CD8-positive, alpha-beta memory T cell (primary cell): Measurements from ENCODE around the gene SPANXN2. TPM values are rescaled to one million over a fixed set of nuclear protein-coding genes. Genes with fewer than 3 reads are reported as not detected.
"Not testable (repeated sequence)": the region's sequence is repeated elsewhere in the genome, so short reads cannot be mapped to it uniquely, and the experiment has no call there.

Experiments
- CTCF ChIA-PET: fragments of 350-600 bp; sonication (Branson Sonifier 250); formaldehyde crosslinking; loops from one replicate; lab custom pipeline; 2021; ENCODE audit warnings: antibody characterized with exemption; lab: Charles Lee
- POLR2A ChIA-PET: fragments of 350-600 bp; sonication (Branson Sonifier 250); formaldehyde crosslinking; loops from one replicate; lab custom pipeline; 2021; ENCODE audit warnings: antibody characterized with exemption; lab: Charles Lee
- DNase-seq, 5 donors: peaks; one replicate each; pipeline versions ENCODE4 v3.0.0 to v3.0.0-alpha.2; 2020 to 2022; ENCODE audit warnings: mixed read lengths in 1 of 5
- H3K27ac ChIP-seq: one replicate; pipeline ENCODE4 v1.7.0; 2013; ENCODE audit warnings: low read depth, mild to moderate bottlenecking, low read length, moderate library complexity
- H3K27me3 ChIP-seq: 2 replicates; pipeline ENCODE4 v1.7.0; 2013; ENCODE audit warnings: low read length, mild to moderate bottlenecking; ENCODE audit not compliant: insufficient read depth, poor library complexity, severe bottlenecking
- H3K36me3 ChIP-seq: 2 replicates; pipeline ENCODE4 v1.7.0; 2013; ENCODE audit warnings: mild to moderate bottlenecking, low read length, moderate library complexity; ENCODE audit not compliant: insufficient read depth
- H3K4me1 ChIP-seq: 2 replicates; pipeline ENCODE4 v1.7.0; 2013; ENCODE audit warnings: mild to moderate bottlenecking, low read length, moderate library complexity; ENCODE audit not compliant: insufficient read depth
- H3K4me3 ChIP-seq: 2 replicates; pipeline ENCODE4 v1.7.0; 2013; ENCODE audit warnings: mild to moderate bottlenecking, low read length
- H3K9me3 ChIP-seq: 2 replicates; pipeline ENCODE4 v1.7.0; 2013; ENCODE audit warnings: mild to moderate bottlenecking, low read length
- H3K27ac Mint-ChIP-seq, 8 donors: one replicate each; pipeline ENCODE4 v1.8.0; 2020 to 2021; ENCODE audit warnings: mixed read lengths in 8 of 8, mild to moderate bottlenecking in 6 of 8, inconsistent platforms in 3 of 8, moderate library complexity in 3 of 8
- H3K27me3 Mint-ChIP-seq, 2 donors: one replicate each; pipeline ENCODE4 v1.8.0; 2020 to 2021; ENCODE audit warnings: mixed read lengths in 2 of 2, mild to moderate bottlenecking in 1 of 2, moderate library complexity in 1 of 2
- H3K36me3 Mint-ChIP-seq, 3 donors: one replicate each; pipeline ENCODE4 v1.8.0; 2020 to 2021; ENCODE audit warnings: mixed read lengths in 3 of 3, inconsistent platforms in 1 of 3, mild to moderate bottlenecking in 1 of 3
- H3K4me1 Mint-ChIP-seq, 3 donors: one replicate each; pipeline ENCODE4 v1.8.0; 2020 to 2021; ENCODE audit warnings: mixed read lengths in 3 of 3, inconsistent platforms in 1 of 3, mild to moderate bottlenecking in 1 of 3
- H3K4me3 Mint-ChIP-seq, 7 donors: one replicate each; pipeline ENCODE4 v1.8.0; 2020 to 2021; ENCODE audit warnings: mixed read lengths in 7 of 7, mild to moderate bottlenecking in 6 of 7, moderate library complexity in 4 of 7, inconsistent platforms in 2 of 7
- H3K9me3 Mint-ChIP-seq, 5 donors: one replicate each; pipeline ENCODE4 v1.8.0; 2020 to 2022; ENCODE audit warnings: mixed read lengths in 5 of 5, mild to moderate bottlenecking in 3 of 5, moderate library complexity in 2 of 5, inconsistent platforms in 1 of 5
- polyA plus RNA-seq: library from polyadenylated mRNA; unstranded; fragments of 300-500 nt; fragmentation: Illumina TruSeq; gene quantifications from one replicate; pipeline ENCODE4 v1.2.3, GENCODE V29; 2021
- total RNA-seq, 2 experiments: library from RNA; stranded (reverse); gene quantifications; one replicate each; pipeline ENCODE4 v1.2.3, GENCODE V29; 2021

Gene SPANXN2, protein sequence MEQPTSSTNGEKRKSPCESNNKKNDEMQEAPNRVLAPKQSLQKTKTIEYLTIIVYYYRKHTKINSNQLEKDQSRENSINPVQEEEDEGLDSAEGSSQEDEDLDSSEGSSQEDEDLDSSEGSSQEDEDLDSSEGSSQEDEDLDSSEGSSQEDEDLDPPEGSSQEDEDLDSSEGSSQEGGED
- total RNA-seq (not detected), polyA plus RNA-seq (not detected)

DNA sequence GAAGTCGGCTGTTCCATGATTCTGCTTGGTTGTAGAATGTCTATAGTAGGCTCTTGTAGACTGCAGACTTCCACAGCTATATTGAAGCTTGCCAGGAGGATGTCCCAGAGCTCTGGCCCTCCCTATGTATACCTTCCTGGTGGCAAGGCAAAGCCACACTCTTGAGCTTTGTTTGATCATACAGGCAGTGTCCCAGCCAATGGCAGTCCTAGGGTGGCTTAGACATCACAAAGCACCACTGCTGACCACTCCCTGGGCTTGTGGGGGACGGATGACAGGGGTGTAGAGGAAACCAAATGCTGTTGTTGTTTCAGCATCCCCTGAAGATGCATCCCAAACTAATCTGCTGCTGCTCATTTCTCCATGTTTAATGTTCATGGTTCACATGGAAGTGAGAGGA, at the start of gene SPANXN2:
Gene SPANXN2, minus strand, starts transcription at position 101 of the 400 bp plus-strand sequence. Its CDS starts 84 bp downstream, at position 17.
- H3K27me3 ChIP-seq, H3K36me3 ChIP-seq, H3K36me3 Mint-ChIP-seq, H3K4me1 ChIP-seq, H3K27ac Mint-ChIP-seq, H3K9me3 Mint-ChIP-seq, POLR2A ChIA-PET, H3K27ac ChIP-seq, CTCF ChIA-PET, DNase-seq, H3K9me3 ChIP-seq, H3K27me3 Mint-ChIP-seq, H3K4me1 Mint-ChIP-seq, H3K4me3 ChIP-seq, H3K4me3 Mint-ChIP-seq: not testable (repeated sequence)

DNA sequence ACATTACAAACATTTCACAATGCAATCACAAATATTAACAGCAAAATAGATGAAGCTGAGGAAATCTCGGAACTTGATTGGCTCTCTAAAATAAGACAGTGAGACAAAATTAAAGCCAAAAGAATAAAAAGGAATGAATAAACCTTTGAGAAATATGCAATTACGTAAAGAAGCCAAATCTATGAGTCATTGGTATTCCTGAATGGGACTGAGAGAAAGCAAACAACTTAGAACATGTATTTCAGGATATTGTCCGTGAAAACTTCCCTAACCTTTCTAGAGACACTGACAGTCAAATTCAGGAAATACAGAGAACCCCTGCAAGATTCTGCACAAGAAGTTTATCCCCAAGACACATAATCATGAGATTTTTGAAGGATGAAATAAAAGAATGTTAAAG, 48.4 kb upstream of the SPANXN2 start:
- Mint-ChIP-seq H3K27ac (no peak overlapping the region), H3K4me3 (no peak overlapping the region), H3K4me1 (no peaks in the 10 kb centered on the region), H3K27me3 (peaks cover 0 to 6% of the 10 kb centered on the region in 2 donors), H3K36me3 (peaks cover 0 to 2% (median 0%) of the 10 kb centered on the region in 3 donors), H3K9me3 (peaks cover 0 to 14% (median 8%) of the 10 kb centered on the region in 5 donors)
- Histone ChIP-seq H3K4me3 (no peak overlapping the region), H3K4me1 (no peaks in the 10 kb centered on the region), H3K9me3 (no peaks in the 10 kb centered on the region), H3K27me3 (no peaks in the 10 kb centered on the region), H3K36me3 (no peaks in the 10 kb centered on the region), H3K27ac (no peak overlapping the region)
- ChIA-PET POLR2A (no interaction called here), CTCF (no interaction called here)
- no peak for DNase-seq

DNA sequence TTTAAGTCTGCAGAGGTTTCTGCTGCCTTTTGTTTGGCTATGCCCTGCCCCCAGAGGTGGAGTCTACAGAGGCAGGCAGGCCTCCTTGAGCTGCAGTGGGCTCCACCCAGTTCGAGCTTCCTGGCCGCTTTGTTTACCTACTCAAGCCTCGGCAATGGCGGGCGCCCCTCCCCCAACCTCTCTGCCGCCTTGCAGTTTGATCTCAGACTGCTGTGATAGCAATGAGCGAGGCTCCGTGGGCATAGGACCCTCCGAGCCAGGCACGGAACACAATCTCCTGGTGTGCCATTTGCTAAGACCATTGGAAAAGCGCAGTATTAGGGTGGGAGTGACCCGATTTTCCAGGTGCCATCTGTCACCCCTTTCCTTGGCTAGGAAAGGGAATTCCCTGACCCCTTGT, 47.2 kb upstream of the SPANXN2 start:
- H3K27me3 Mint-ChIP-seq, H3K27me3 ChIP-seq, H3K4me3 Mint-ChIP-seq, POLR2A ChIA-PET, CTCF ChIA-PET, H3K36me3 ChIP-seq, H3K27ac Mint-ChIP-seq, H3K27ac ChIP-seq, H3K4me3 ChIP-seq, H3K9me3 ChIP-seq, H3K36me3 Mint-ChIP-seq, H3K4me1 ChIP-seq, DNase-seq, H3K4me1 Mint-ChIP-seq: not testable (repeated sequence)
- peaks cover 0 to 14% (median 8%) of the 10 kb centered on the region in 5 donors for H3K9me3 Mint-ChIP-seq

DNA sequence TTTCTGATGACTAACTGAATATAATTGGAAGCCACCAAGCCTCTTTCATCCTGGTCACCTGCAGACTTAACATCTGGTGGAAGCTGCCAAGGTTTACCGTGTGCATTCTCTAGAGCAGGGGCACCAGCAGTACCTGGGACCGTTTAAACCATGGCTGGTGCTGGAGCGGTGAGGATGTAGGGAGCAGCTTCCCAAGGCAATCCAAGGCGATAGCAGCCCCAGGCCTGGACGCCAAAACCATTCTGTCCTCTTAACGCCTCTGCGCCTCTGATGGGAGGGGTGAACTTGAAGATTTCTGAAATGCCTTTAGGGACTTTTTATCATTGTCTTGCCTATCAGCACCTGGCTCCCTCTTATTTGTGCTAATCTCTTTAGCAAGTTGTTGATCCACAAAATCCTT, 37.3 kb upstream of the SPANXN2 start:
- Mint-ChIP-seq H3K36me3 (no peaks in the 10 kb centered on the region), H3K27me3 (no peaks in the 10 kb centered on the region), H3K9me3 (peaks cover 2 to 7% (median 3%) of the 10 kb centered on the region in 5 donors), H3K27ac (no peak overlapping the region), H3K4me3 (no peak overlapping the region), H3K4me1 (no peaks in the 10 kb centered on the region)
- Histone ChIP-seq H3K4me1 (no peaks in the 10 kb centered on the region), H3K27ac (no peak overlapping the region), H3K27me3 (no peaks in the 10 kb centered on the region), H3K36me3 (no peaks in the 10 kb centered on the region), H3K9me3 (no peaks in the 10 kb centered on the region), H3K4me3 (no peak overlapping the region)
- ChIA-PET POLR2A (no interaction called here), CTCF (no interaction called here)
- DNase-seq = no peak

DNA sequence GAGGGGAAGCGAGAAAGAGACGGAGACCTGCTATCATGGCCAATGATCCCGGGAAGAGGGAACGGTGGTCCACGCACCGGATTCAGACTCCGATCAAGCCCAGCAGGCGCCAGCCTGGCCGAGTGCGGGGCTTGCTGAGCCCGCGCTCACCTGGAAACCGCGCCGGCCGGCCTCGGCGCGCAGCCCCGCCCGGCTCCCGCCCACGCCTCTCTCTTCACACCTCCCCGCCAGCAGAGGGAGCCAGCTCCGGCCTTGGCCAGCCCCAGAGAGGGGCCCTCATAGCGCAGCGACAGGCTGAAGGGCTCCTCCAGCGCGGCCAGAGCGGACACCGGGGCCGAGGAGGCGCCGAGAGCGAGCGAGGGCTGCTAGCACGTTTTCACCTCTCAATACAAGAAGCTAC, 36.8 kb upstream of the SPANXN2 start:
- H3K4me1 Mint-ChIP-seq = no peaks in the 10 kb centered on the region
- H3K36me3 ChIP-seq = no peaks in the 10 kb centered on the region
- ChIA-PET CTCF (no interaction called here), POLR2A (no interaction called here)
- no peaks in the 10 kb centered on the region for H3K36me3 Mint-ChIP-seq
- H3K27me3 Mint-ChIP-seq = no peaks in the 10 kb centered on the region
- no peak overlapping the region for H3K27ac ChIP-seq
- no peak for DNase-seq
- no peaks in the 10 kb centered on the region for H3K4me1 ChIP-seq
- H3K9me3 ChIP-seq = no peaks in the 10 kb centered on the region
- no peaks in the 10 kb centered on the region for H3K27me3 ChIP-seq
- H3K9me3 Mint-ChIP-seq = peaks cover 2 to 7% (median 3%) of the 10 kb centered on the region in 5 donors
- no peak overlapping the region for H3K4me3 Mint-ChIP-seq
- no peak overlapping the region for H3K4me3 ChIP-seq
- no peak overlapping the region for H3K27ac Mint-ChIP-seq

DNA sequence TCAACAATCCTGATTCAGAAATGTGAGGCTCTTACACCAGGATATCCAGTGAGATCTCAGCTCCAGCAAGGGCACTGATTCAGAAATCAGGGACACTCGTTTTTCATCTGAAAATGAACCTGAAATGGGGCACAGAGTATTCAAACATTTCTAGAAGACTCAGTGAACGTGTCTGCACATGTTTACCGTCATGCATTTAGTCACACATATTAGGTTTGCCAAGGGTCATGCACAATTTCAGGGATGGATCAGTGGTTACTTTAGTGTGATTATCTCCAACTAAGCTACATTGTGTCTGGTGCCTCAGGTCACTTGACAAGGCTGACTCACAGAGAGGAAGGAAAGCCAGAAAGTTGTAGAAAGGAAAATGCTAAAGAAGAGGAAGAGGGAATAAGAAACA, 33.6 kb upstream of the SPANXN2 start:
- CTCF ChIA-PET = no interaction called here
- no peak overlapping the region for H3K4me3 Mint-ChIP-seq

DNA sequence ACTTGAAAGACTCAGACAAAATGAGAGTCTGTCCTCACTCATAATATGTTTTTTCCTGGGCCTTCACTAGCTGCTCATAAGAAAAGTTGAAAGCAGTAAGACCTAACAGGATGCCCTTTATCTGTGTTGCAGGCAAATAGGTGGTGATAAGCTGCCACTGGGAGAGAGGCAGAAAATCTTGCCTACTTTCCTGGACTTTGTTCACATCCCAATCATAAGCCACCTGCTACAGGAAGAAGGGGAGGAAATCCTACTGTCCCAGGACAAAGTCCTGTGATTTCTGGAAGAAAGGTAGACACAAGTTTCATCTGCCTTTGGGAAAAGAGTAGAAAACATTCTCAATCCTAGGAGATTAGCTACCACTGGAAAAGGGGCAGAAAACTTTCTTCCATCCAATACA, 13.3 kb upstream of the SPANXN2 start:
- Mint-ChIP-seq H3K27me3 (no peaks in the 10 kb centered on the region), H3K36me3 (no peaks in the 10 kb centered on the region), H3K4me1 (no peaks in the 10 kb centered on the region), H3K27ac (no peak overlapping the region), H3K4me3 (no peak overlapping the region), H3K9me3 (peaks cover 0 to 5% (median 2%) of the 10 kb centered on the region in 5 donors)
- Histone ChIP-seq H3K4me3 (no peak overlapping the region), H3K9me3 (no peaks in the 10 kb centered on the region), H3K27me3 (no peaks in the 10 kb centered on the region), H3K36me3 (no peaks in the 10 kb centered on the region), H3K27ac (no peak overlapping the region), H3K4me1 (no peaks in the 10 kb centered on the region)
- DNase-seq = no peak
- POLR2A ChIA-PET = no interaction called here
- CTCF ChIA-PET = no interaction called here

More for the DNA sequence above, 33.6 kb upstream of the SPANXN2 start:
- no peak for DNase-seq
- Mint-ChIP-seq H3K9me3 (peaks cover 0 to 6% (median 3%) of the 10 kb centered on the region in 5 donors), H3K27ac (no peak overlapping the region), H3K27me3 (no peaks in the 10 kb centered on the region), H3K36me3 (no peaks in the 10 kb centered on the region), H3K4me1 (no peaks in the 10 kb centered on the region)
- H3K4me1 ChIP-seq = no peaks in the 10 kb centered on the region
- H3K4me3 ChIP-seq = no peak overlapping the region
- H3K36me3 ChIP-seq = no peaks in the 10 kb centered on the region
- H3K27ac ChIP-seq = no peak overlapping the region
- H3K9me3 ChIP-seq = no peaks in the 10 kb centered on the region
- POLR2A ChIA-PET = no interaction called here
- no peaks in the 10 kb centered on the region for H3K27me3 ChIP-seq

DNA sequence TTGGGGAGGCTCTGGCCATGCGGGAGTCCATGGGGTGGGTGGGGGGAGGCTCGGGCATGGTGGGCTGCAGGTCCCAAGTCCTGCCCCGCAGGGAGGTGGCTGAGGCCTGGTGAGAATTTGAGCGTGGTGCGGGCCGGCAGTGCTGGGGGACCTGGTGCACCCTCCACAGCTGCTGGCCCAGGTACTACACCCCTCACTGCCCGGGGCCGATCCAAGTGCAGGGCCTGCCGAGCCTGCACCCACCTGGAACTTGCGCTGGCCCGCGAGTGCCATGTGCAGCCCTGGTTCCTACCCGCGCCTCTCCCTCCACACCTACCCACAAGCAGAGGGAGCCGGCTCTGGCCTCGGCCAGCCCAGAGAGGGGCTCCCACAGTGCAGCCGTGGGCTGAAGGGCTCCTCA, 5.7 kb upstream of the SPANXN2 start:
- H3K4me1 ChIP-seq = no peaks in the 10 kb centered on the region
- peaks cover 0 to 7% (median 4%) of the 10 kb centered on the region in 5 donors for H3K9me3 Mint-ChIP-seq
- H3K27ac Mint-ChIP-seq = no peak overlapping the region
- CTCF ChIA-PET = no interaction called here
- H3K4me1 Mint-ChIP-seq = no peaks in the 10 kb centered on the region
- no peak overlapping the region for H3K4me3 Mint-ChIP-seq
- no peaks in the 10 kb centered on the region for H3K27me3 ChIP-seq
- H3K36me3 ChIP-seq = no peaks in the 10 kb centered on the region
- H3K4me3 ChIP-seq = no peak overlapping the region
- DNase-seq = no peak
- H3K27ac ChIP-seq = no peak overlapping the region
- POLR2A ChIA-PET = no interaction called here
- H3K36me3 Mint-ChIP-seq = no peaks in the 10 kb centered on the region
- H3K27me3 Mint-ChIP-seq = no peaks in the 10 kb centered on the region
- no peaks in the 10 kb centered on the region for H3K9me3 ChIP-seq
